GM12878 (cell line): ENCODE measurements around the gene GAP43. TPM values are rescaled to one million over a fixed set of nuclear protein-coding genes. Genes with fewer than 3 reads are reported as not detected.

Experiments
- ATAC-seq: fragments of 200-7000 bp; cut with Tn5 transposase; 3 replicates; pipeline ENCODE4 v1.9.1; 2020; ENCODE audit warnings: mild to moderate bottlenecking, moderate library complexity
- BruUV-seq: library from RNA; stranded (reverse); fragments of 400-500 nt; replicated peaks from 2 replicates; lab custom pipeline; 2021; lab: Mats Ljungman, UMichigan
- CTCF ChIA-PET: fragments of 300-600 bp; sonication (Branson Sonifier 250); formaldehyde crosslinking; extraction: SDS; loops from one replicate; lab custom pipeline; 2021; ENCODE audit warnings: inconsistent platforms; lab: Yijun Ruan, JAX
- POLR2A ChIA-PET: fragments of 350-600 bp; formaldehyde crosslinking; extraction: SDS; loops from one replicate; lab custom pipeline; 2021; ENCODE audit warnings: inconsistent platforms; lab: Charles Lee
- RAD21 ChIA-PET: fragments of 300-600 bp; sonication (Branson Sonifier 250); formaldehyde crosslinking; loops from one replicate; lab custom pipeline; 2023; ENCODE audit warnings: antibody characterized with exemption; ENCODE audit not compliant: unreplicated experiment; lab: Charles Lee
- SMC1A ChIA-PET: fragments of 300-600 bp; sonication (Branson Sonifier 250); formaldehyde crosslinking; loops from one replicate; lab custom pipeline; 2023; ENCODE audit not compliant: unreplicated experiment, uncharacterized antibody; lab: Charles Lee
- DNase-seq: peaks from one replicate; pipeline ENCODE4 v3.0.0-alpha.2; 2011; ENCODE audit warnings: low read depth, low spot score
- FAIRE-seq: peaks from 3 replicates; lab custom pipeline; 2011; peaks lifted over from hg19 to GRCh38; lab: Jason Lieb, UNC
- H2AFZ ChIP-seq: 2 replicates; pipeline ENCODE4 v1.6.0; 2011; ENCODE audit warnings: low read depth, low read length, control low read depth; ENCODE audit not compliant: control insufficient read depth
- H3K27ac ChIP-seq: 2 replicates; pipeline ENCODE4 v1.5.1; 2011; ENCODE audit warnings: control low read depth; ENCODE audit not compliant: control insufficient read depth, insufficient read depth
- H3K27me3 ChIP-seq, 2 experiments: replicated peaks in 1 of 2; 2 replicates each; pipeline versions ENCODE4 v1.6.0 to v1.6.1; 2011; ENCODE audit warnings: low read length in 1 of 2; ENCODE audit not compliant: control insufficient read depth in 2 of 2, insufficient read depth in 2 of 2
- H3K36me3 ChIP-seq, 2 experiments: 2 replicates each; pipeline ENCODE4 v1.5.1; 2011; ENCODE audit warnings: low read length in 1 of 2; ENCODE audit not compliant: control insufficient read depth in 2 of 2, insufficient read depth in 2 of 2
- H3K4me1 ChIP-seq: 2 replicates; pipeline ENCODE4 v1.6.1; 2011; ENCODE audit warnings: mild to moderate bottlenecking, low read length, moderate library complexity, mixed read lengths; ENCODE audit not compliant: control insufficient read depth, insufficient read depth
- H3K4me2 ChIP-seq: 2 replicates; pipeline ENCODE4 v1.6.0; 2011; ENCODE audit warnings: control low read depth; ENCODE audit not compliant: control insufficient read depth, insufficient read depth
- H3K4me3 ChIP-seq: fragments of 200-600 bp; sonication (generic); 2 replicates; pipeline ENCODE4 v1.5.1; 2016
- H3K79me2 ChIP-seq: 2 replicates; pipeline ENCODE4 v1.6.0; 2011; ENCODE audit warnings: low read length; ENCODE audit not compliant: control insufficient read depth, insufficient read depth
- H3K9ac ChIP-seq: 2 replicates; pipeline ENCODE4 v1.8.0; 2011; ENCODE audit warnings: low read length, control low read depth, mixed read lengths; ENCODE audit not compliant: control insufficient read depth, insufficient read depth
- H3K9me3 ChIP-seq: replicated peaks from 3 replicates; pipeline ENCODE4 v1.5.1; 2011; ENCODE audit warnings: mild to moderate bottlenecking, low read length; ENCODE audit not compliant: control insufficient read depth, insufficient read depth
- H4K20me1 ChIP-seq: 2 replicates; pipeline ENCODE4 v1.6.0; 2011; ENCODE audit not compliant: control insufficient read depth, insufficient read depth
- CBX3 ChIP-seq: fragments of 200-600 bp; sonication (generic); IDR thresholded peaks from 2 replicates; pipeline ENCODE4 v1.6.1; 2016; ENCODE audit warnings: low read depth, borderline replicate concordance
- CREM ChIP-seq: IDR thresholded peaks from 2 replicates; pipeline ENCODE4 v1.6.1; 2014; ENCODE audit warnings: antibody characterized with exemption, low read depth
- CTCF ChIP-seq, 3 experiments: IDR thresholded peaks in 2 of 3; conservative IDR thresholded peaks in 1 of 3; 2 replicates each; pipeline ENCODE4 v1.5.1; 2011; ENCODE audit warnings: low read depth in 3 of 3, low read length in 3 of 3, mild to moderate bottlenecking in 3 of 3, control low read depth in 2 of 3, moderate library complexity in 2 of 3, inconsistent platforms in 1 of 3, mixed read lengths in 1 of 3; ENCODE audit not compliant: control insufficient read depth in 2 of 3, insufficient read depth in 1 of 3; ENCODE audit errors: extremely low read depth in 1 of 3
- EGR1 ChIP-seq, 2 experiments: IDR thresholded peaks; 1 replicate in 1 of 2; 2 replicates in 1 of 2; pipeline ENCODE4 v1.6.1; 2011 to 2012; ENCODE audit warnings: low read depth in 2 of 2, low read length in 2 of 2, borderline replicate concordance in 1 of 2, mild to moderate bottlenecking in 1 of 2, moderate library complexity in 1 of 2
- EZH2 ChIP-seq: IDR thresholded peaks from 2 replicates; pipeline ENCODE4 v1.6.1; 2012; ENCODE audit warnings: low read depth, mild to moderate bottlenecking, control low read depth, inconsistent platforms, low read length, borderline replicate concordance; ENCODE audit not compliant: control insufficient read depth
- POU2F2 ChIP-seq: IDR thresholded peaks from 3 replicates; pipeline ENCODE4 v1.6.1; 2011; ENCODE audit warnings: low read depth, mild to moderate bottlenecking, low read length, borderline replicate concordance
- PRDM15 ChIP-seq: fragments of 450-650 bp; formaldehyde crosslinking; IDR thresholded peaks from 2 replicates; pipeline ENCODE4 v1.4.0; 2020; ENCODE audit warnings: mild to moderate bottlenecking, moderate library complexity
- RAD21 ChIP-seq: IDR thresholded peaks from 2 replicates; pipeline ENCODE4 v1.6.1; 2011; ENCODE audit warnings: mild to moderate bottlenecking, low read depth, low read length, moderate library complexity; ENCODE audit not compliant: insufficient read depth
- RBBP5 ChIP-seq: fragments of 200-600 bp; sonication (generic); conservative IDR thresholded peaks from 2 replicates; pipeline ENCODE4 v1.6.1; 2016
- RELA ChIP-seq: fragments of 450-650 bp; IDR thresholded peaks from 2 replicates; pipeline ENCODE4 v1.8.0; 2014; ENCODE audit warnings: borderline replicate concordance; ENCODE audit not compliant: partially characterized antibody
- REST ChIP-seq: IDR thresholded peaks from 2 replicates; pipeline ENCODE4 v1.6.1; 2012; ENCODE audit warnings: mild to moderate bottlenecking, low read depth, low read length
- WGBS: methylation state at CpG from one replicate; pipeline ENCODE4 v1.1.6; 2016; ENCODE audit warnings: low lambda C conversion rate; ENCODE audit not compliant: insufficient replicate concordance, insufficient coverage; ENCODE audit errors: missing lambda C conversion rate; 5-methylcytosine and 5-hydroxymethylcytosine counted together
- in situ Hi-C: fragments of 300-500 bp; cut with MboI; formaldehyde crosslinking; loops from 9 replicates; pipeline ENCODE4 v1.14.3; 2018; ENCODE audit warnings: mixed read lengths
- intact Hi-C: fragments of 100-400 bp; cut with micrococcal nuclease; formaldehyde crosslinking; loops from one replicate; pipeline ENCODE4 v1.14.2; 2022; ENCODE audit not compliant: unreplicated experiment
- polyA plus RNA-seq, 11 experiments: library from polyadenylated mRNA; depleted of rRNA in 4 of 11; unstranded in 6 of 11; stranded (reverse) in 5 of 11; fragments of >200 nt; fragmentation: Nextera tagmentation in 4 of 11; fragmentation: Illumina TruSeq in 1 of 11; extraction: Ambion mirVana in 4 of 11; extraction: Trizol in 1 of 11; gene quantifications; 1 replicate in 1 of 11; 2 replicates in 10 of 11; pipeline versions ENCODE4 v1.2.1 to v1.2.3, GENCODE V29; 2011 to 2016; ENCODE audit warnings: inconsistent platforms in 2 of 11, missing spikeins in 2 of 11, low read depth in 1 of 11
- total RNA-seq, 4 experiments: library from RNA; depleted of rRNA in 3 of 4; stranded (reverse); fragments of >200 nt in 3 of 4; fragmentation: Illumina TruSeq in 1 of 4; extraction: Trizol in 1 of 4; gene quantifications; 2 replicates each; pipeline versions ENCODE4 v1.2.1 to v1.2.3, GENCODE V29; 2013 to 2021

Gene GAP43
- total and polyA plus RNA-seq, 10 of the 15 experiments (the other 5 are each of a cell fraction or from before 2014, with no cell fraction given): 0.06 to 0.16 TPM; not detected in 8

- H3K36me3 ChIP-seq: no peaks in the 10 kb centered on the region
- TF ChIP-seq CBX3: no peak
- no peak for TF ChIP-seq POU2F2
- no peak for TF ChIP-seq CREM
- no peak for TF ChIP-seq RELA
- no peak for TF ChIP-seq EZH2
- no peak for TF ChIP-seq RAD21
- no peak for TF ChIP-seq EGR1 (IDR thresholded peaks at IDR 0.05; ENCODE audit: borderline replicate concordance in 1 of 2, low read depth in 2 of 2, low read length in 2 of 2)
- no peak for TF ChIP-seq REST
- no peak for TF ChIP-seq PRDM15 (CRISPR knock-in tag)
- TF ChIP-seq RBBP5: no peak
- TF ChIP-seq CTCF (IDR thresholded peaks at IDR 0.05 in 2 of 3, conservative IDR thresholded peaks at IDR 0.05 in 1 of 3; ENCODE audit: control insufficient read depth in 2 of 3, extremely low read depth in 1 of 3, insufficient read depth in 1 of 3, low read depth in 3 of 3, low read length in 3 of 3): no peak
- H3K9me3 ChIP-seq: no peaks in the 10 kb centered on the region
- H3K4me2 ChIP-seq: no peak overlapping the region
- in situ Hi-C loops (no loop called here), intact Hi-C loops (no loop called here)
- DNase-seq (no peak), FAIRE-seq (no peak), ATAC-seq (no peak)
- H3K4me1 ChIP-seq: no peaks in the 10 kb centered on the region; the same call in 1 of the 2 replicates
- ChIA-PET SMC1A (interaction anchor here (1.2 kb wide), 1 partner anchor 121 kb away, joined by 3 read pairs; no protein-coding TSS in a partner anchor), POLR2A (no interaction called here), CTCF (interaction anchor here (0.5 to 1.9 kb wide), 2 partner anchors 8 to 11 kb away, joined by 3 to 4 read pairs; no protein-coding TSS in a partner anchor), RAD21 (no interaction called here)
- no peak overlapping the region for H3K9ac ChIP-seq
- H2AFZ ChIP-seq: no peak overlapping the region
- H3K4me3 ChIP-seq: no peak overlapping the region
- H3K27me3 ChIP-seq: no peaks in the 10 kb centered on the region; a peak in 1 of 4 replicates
- H4K20me1 ChIP-seq: no peaks in the 10 kb centered on the region
- no peak overlapping the region for H3K27ac ChIP-seq
- 0% methylated on average over 2 of the region's 2 CpGs for WGBS
- no peaks in the 10 kb centered on the region for H3K79me2 ChIP-seq
- no TSS peak for BruUV-seq
Observed at GRCh38 chr3:115680803-115681345, 57.6 kb downstream of the GAP43 start.
